ENCODE data around the gene CXCL10. TPM values are rescaled to one million over a fixed set of nuclear protein-coding genes. Genes with fewer than 3 reads are reported as not detected.
"Not testable (repeated sequence)": the region's sequence is repeated elsewhere in the genome, so short reads cannot be mapped to it uniquely, and the experiment has no call there.

CXCL10 gene
- total and polyA plus RNA-seq, 9 of the 15 experiments (the other 6 are each of a cell fraction or from before 2014, with no cell fraction given), result 0.06 to 0.18 (median 0.08) TPM; not detected in 6

- Histone ChIP-seq H2AFZ (ENCODE audit: low read depth, low read length) (no peak overlapping the region), H3K9me3 (replicated peaks; ENCODE audit: control insufficient read depth, insufficient read depth, low read depth, low read length) (no peaks in the 10 kb centered on the region), H3K79me2 (ENCODE audit: control insufficient read depth, insufficient read depth, low read length) (no peaks in the 10 kb centered on the region), H4K20me1 (replicated peaks; ENCODE audit: control insufficient read depth, insufficient read depth, low read length) (no peaks in the 10 kb centered on the region), H3K27me3 (ENCODE audit: control insufficient read depth in 2 of 2, insufficient read depth in 2 of 2, low read length in 2 of 2) (no peaks in the 10 kb centered on the region), H3K27ac (ENCODE audit: extremely low read depth, low read depth, low read length) (no peak overlapping the region), H3K9ac (ENCODE audit: insufficient read depth in 1 of 2, low read depth in 2 of 2, low read length in 2 of 2) (no peak overlapping the region), H3K4me1 (replicated peaks in 1 of 2; ENCODE audit: control insufficient read depth in 2 of 2, insufficient read depth in 2 of 2, low read length in 2 of 2) (peaks cover 0 to 5% of the 10 kb centered on the region in 2 experiments; a peak in 2 of 5 replicates), H3K4me3 (no peak overlapping the region), H3K9me1 (ENCODE audit: control insufficient read depth, insufficient read depth, low read length) (no peaks in the 10 kb centered on the region), H3K36me3 (ENCODE audit: control insufficient read depth, insufficient read depth, low read length) (no peaks in the 10 kb centered on the region), H3K4me2 (ENCODE audit: insufficient read depth, low read length) (no peak overlapping the region)
- ChIA-PET CTCF (ENCODE audit: low intra/inter-chr PET ratio) (interaction anchor here (0.6 to 1.0 kb wide), 2 partner anchors 67 to 528 kb away, joined by 3 to 4 read pairs; no protein-coding TSS in a partner anchor), POLR2A (no interaction called here)
- BruUV-seq (replicated peaks), result no TSS peak
- 6% methylated on average over 1 of the region's 1 CpG for WGBS (ENCODE audit: insufficient coverage, low coverage, missing lambda C conversion rate)
- ATAC-seq, result no peak
- no peak for TF ChIP-seq CEBPB (tag; IDR thresholded peaks at IDR 0.05)
- intact Hi-C loops (cut with micrococcal nuclease) (no loop called here), in situ Hi-C loops (cut with MboI) (no loop called here)
- no peak for FAIRE-seq
- no peak for DNase-seq (ENCODE audit: extremely low read depth in 1 of 4, low spot score in 3 of 4)
Observed at GRCh38 chr4:76000279-76000678, 23.0 kb downstream of the CXCL10 start.

GRCh38 chr4:75998525-75999147, 24.7 kb downstream of the CXCL10 start:
- not testable (repeated sequence) for H3K27ac ChIP-seq (ENCODE audit: extremely low read depth, low read depth, low read length); BruUV-seq (replicated peaks); H4K20me1 ChIP-seq (replicated peaks; ENCODE audit: control insufficient read depth, insufficient read depth, low read length); H3K79me2 ChIP-seq (ENCODE audit: control insufficient read depth, insufficient read depth, low read length); H3K27me3 ChIP-seq (ENCODE audit: control insufficient read depth in 2 of 2, insufficient read depth in 2 of 2, low read length in 2 of 2); H3K9ac ChIP-seq (ENCODE audit: insufficient read depth in 1 of 2, low read depth in 2 of 2, low read length in 2 of 2); H2AFZ ChIP-seq (ENCODE audit: low read depth, low read length); ATAC-seq; H3K36me3 ChIP-seq (ENCODE audit: control insufficient read depth, insufficient read depth, low read length); H3K9me1 ChIP-seq (ENCODE audit: control insufficient read depth, insufficient read depth, low read length); H3K9me3 ChIP-seq (replicated peaks; ENCODE audit: control insufficient read depth, insufficient read depth, low read depth, low read length); H3K4me1 ChIP-seq (replicated peaks in 1 of 2; ENCODE audit: control insufficient read depth in 2 of 2, insufficient read depth in 2 of 2, low read length in 2 of 2); FAIRE-seq; DNase-seq (ENCODE audit: extremely low read depth in 1 of 4, low spot score in 3 of 4); H3K4me3 ChIP-seq; H3K4me2 ChIP-seq (ENCODE audit: insufficient read depth, low read length)
- intact Hi-C loops (cut with micrococcal nuclease) (loop anchor here (5.0 kb wide), 2 partner anchors 429 to 499 kb away; no protein-coding TSS in a partner anchor), in situ Hi-C loops (cut with MboI) (loop anchor here (5.0 kb wide), 1 partner anchor 69 kb away; no protein-coding TSS in a partner anchor)
- ChIA-PET CTCF (ENCODE audit: low intra/inter-chr PET ratio) (interaction anchor here (0.9 kb wide), 1 partner anchor 68 kb away, joined by 4 read pairs; no protein-coding TSS in a partner anchor), POLR2A (interaction anchor here (1.1 kb wide), 1 partner anchor 75 kb away, joined by 3 read pairs; the partner anchor contains the start of gene ART3)
- WGBS (ENCODE audit: insufficient coverage, low coverage, missing lambda C conversion rate), result 56% methylated on average over 2 of the region's 2 CpGs

Measured in K562 (cell line).